ENCODE results near the gene HS1BP3.

HS1BP3 gene

DNA sequence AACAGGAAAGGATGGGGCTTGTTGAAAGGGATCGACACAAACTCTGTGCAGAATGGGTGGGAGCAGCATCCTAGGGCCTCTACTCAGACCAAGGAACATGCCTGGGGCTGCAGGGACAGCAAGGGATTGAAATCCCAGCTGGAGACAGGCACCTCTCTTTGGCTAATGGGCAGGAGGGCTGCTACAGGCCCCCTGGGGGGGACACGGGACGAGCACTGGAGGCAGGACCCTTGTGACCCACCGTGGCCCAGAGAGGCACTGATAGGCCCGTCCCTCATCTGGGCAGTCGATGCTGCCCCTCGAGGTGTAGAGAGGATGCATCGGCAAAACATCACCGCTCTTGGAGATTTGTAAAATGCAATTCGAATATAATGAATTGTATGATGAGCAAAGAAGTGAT, 5.1 kb downstream of the HS1BP3 start:
- DNase-seq (ENCODE audit: low read depth in 2 of 2) = no peak

DNA sequence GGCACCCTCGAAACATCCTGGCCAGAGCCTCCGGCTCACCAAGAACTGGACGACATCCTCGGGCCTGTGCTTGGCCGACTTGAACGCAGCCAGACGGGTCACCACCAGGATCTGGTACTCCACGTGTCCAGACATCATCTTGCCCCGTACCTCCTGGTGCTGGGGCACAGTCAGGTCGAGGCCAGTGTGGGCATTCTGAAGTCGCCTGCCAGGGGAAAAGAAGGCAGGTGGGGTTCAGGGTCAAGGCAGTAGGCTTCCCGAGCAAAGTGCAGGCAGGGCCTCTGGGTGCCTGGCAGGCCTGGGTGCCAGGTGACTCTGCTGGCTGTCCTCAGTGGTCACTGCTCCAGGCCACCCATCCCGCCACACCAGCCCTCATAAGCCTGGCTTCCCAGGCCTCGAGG, 5.6 kb downstream of the HS1BP3 start:
- no peak for DNase-seq (ENCODE audit: low read depth in 2 of 2)

- no peak for DNase-seq (ENCODE audit: low read depth in 2 of 2)
These were observed 7.1 kb downstream of the HS1BP3 start for GRCh38 chr2:20643826-20644225.

- DNase-seq (ENCODE audit: low read depth in 2 of 2) = no peak
These were observed 7.8 kb downstream of the HS1BP3 start for GRCh38 chr2:20643060-20643459.

DNA sequence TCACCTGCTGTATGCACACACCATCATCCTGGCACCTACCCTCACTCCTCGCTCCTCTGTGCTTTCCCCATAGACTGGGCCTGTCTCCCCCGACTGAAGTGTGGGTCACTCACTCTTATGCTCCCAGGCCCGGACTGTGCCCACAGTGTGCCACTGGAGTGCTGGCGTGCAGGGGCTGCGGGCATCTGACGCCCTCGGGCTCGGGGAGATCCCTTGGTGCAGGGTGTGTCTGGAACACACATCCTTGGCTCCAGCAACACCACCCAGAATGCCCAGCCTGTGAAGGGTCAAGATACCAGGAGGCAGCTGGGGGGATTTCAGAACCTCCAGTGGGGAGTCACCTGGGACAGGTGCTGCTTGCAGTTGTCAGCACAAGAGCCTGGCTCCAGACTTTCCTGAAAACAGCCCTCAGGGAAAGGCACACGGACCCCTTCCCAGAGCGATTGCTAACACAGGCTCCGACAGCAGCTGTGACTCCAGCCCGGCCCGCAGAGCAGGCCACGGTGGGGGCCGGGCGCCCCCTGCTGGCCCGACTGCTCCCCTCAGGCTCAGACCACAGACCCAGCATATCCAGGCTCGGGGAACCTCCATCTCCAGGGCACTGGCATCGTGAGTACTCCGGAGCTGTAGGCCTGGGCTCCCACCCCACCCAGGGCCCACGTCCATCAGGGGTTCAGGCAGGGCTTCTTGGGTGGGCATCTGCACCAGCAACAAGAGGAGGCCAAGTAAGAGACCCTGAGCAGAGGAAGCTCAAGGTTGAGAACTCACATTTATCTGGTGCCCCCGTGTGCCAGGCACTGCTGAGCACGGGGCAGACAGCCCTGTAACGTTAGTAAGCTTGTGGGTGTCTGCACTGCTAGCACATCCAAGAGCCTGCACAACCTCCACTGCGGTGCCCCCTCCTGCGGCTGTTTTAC, 8.6 kb downstream of the HS1BP3 start:
- DNase-seq (ENCODE audit: low read depth in 2 of 2) = peak; percentile 60 to 68

- DNase-seq (ENCODE audit: low read depth in 2 of 2) = no peak
These were observed 9.5 kb downstream of the HS1BP3 start for GRCh38 chr2:20641123-20641985.

- DNase-seq (ENCODE audit: low read depth in 2 of 2) = no peak
These were observed 10.3 kb downstream of the HS1BP3 start for GRCh38 chr2:20640411-20641122.

- no peak for DNase-seq (ENCODE audit: low read depth in 2 of 2)
These were observed 12.1 kb downstream of the HS1BP3 start for GRCh38 chr2:20638646-20639430.

GRCh38 chr2:20638014-20638413, 12.9 kb downstream of the HS1BP3 start:
- DNase-seq (ENCODE audit: low read depth in 2 of 2) = no peak

GRCh38 chr2:20637147-20637546, 13.8 kb downstream of the HS1BP3 start:
- no peak for DNase-seq (ENCODE audit: low read depth in 2 of 2)

DNA sequence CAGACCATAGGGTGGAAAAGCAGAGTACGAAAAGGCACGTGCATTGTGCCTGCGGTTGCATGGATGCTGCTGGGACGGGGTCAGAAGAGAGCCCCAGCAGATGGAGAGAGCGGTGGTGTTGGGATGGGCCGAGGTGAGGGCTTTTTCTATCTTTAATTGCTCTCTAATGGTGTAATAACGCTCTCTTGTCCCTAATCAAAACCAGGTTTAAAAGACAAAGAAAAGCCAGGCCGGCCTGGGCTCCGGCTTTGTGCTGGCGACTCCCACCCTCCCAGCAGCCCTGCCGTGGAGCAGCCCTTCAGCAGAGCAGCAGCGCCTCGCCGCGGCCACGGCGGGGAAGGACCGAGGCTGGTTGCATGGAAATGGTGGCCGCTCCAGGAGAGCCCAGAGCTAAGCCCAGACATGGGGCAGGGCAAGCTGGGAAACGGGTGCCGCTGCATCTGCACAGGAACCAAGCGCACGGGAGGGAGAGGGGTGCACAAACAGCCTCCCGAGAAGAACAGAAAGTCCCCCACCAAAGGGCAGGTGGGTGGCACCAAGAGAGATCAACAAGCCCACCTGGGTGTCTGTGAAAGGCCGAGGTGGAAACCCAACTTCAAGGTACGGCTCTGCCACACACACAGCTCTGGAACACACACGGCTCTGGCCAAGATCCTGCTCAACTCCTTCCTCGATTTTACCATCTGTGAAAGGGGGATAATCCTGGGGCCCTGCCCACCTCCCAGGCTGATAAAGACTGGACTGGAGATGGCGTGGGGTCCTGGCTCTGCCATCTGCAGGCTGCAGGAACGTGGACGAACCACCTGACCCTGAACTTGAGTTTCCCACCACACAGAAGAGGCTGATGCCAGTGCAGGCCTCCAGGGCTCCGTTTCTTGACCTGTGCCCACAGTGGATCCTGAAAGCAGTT, 15.0 kb downstream of the HS1BP3 start:
- DNase-seq (ENCODE audit: low read depth in 2 of 2) = peak; percentile 34 to 47

- DNase-seq (ENCODE audit: low read depth in 2 of 2) = no peak
These were observed 15.8 kb downstream of the HS1BP3 start for GRCh38 chr2:20635113-20635510.

DNA sequence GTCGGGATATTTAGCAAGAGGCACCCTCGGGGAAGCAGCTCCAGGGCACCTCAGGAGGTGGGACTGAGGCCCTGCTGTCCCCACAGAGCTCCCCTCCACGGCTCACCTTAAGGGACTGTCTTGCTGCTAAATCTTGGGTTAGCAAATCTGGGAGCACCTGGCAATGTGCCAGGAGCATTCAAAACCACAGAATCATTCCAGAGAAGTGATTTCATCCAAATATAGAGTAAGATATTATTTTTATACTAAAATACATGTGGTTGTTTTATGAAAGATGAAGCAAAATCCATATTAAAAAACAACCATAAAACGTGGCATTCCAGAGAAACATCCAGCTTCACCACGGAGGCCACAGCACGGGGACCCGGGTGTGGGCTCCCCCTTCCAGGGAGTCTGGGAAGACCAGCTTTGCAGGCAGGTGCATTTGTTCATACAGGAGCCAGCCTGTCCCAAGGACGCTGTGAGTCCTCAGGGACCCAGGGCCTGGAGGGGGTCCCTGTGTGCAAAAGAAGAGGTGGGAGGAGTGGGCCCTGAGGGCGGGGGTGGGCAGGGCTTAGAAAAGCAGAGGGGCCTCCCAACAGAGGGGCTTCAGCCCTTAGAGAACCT, 16.3 kb downstream of the HS1BP3 start:
- no peak for DNase-seq (ENCODE audit: low read depth in 2 of 2)

- DNase-seq (ENCODE audit: low read depth in 2 of 2) = no peak
These were observed 16.9 kb downstream of the HS1BP3 start for GRCh38 chr2:20633794-20634506.

GRCh38 chr2:20633001-20633400, 17.9 kb downstream of the HS1BP3 start:
- DNase-seq (ENCODE audit: low read depth in 2 of 2) = no peak

GRCh38 chr2:20632446-20632990, 18.4 kb downstream of the HS1BP3 start:
- DNase-seq (ENCODE audit: low read depth in 2 of 2) = no peak

GRCh38 chr2:20631617-20632307, 19.1 kb downstream of the HS1BP3 start:
- no peak for DNase-seq (ENCODE audit: low read depth in 2 of 2)

DNA sequence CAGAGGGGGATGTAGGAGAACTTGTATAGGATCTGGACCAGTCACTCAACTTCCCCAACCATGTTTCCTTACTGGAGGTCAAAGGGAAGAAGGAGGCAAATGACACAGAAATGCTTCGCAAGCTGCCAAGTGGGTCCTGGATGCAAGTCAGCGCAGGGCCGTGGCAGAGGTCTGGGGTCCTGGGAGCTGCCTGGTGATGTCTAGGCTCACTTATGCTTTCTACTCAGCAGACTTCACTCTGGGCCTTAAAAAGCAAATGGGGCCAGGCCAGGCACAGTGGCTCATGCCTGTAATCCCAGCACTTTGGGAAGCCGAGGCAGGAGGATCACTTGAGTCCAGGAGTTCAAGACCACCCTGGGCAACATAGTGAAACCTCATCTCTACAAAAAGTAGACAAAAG, 19.9 kb downstream of the HS1BP3 start:
- DNase-seq (ENCODE audit: low read depth in 2 of 2) = no peak

All from stimulated activated CD8-positive, alpha-beta memory T cell treated with anti-CD3 and anti-CD28 coated beads, Interleukin-2, amount 100 ng/mL, for 48 hours (primary cell).